ENCODE measurements around the gene TMEM260.

The TMEM260 gene

GRCh38 chr14:56581041-56581727 is 1.6 kb downstream of the TMEM260 start:
- Histone ChIP-seq H3K4me1 (ENCODE audit: insufficient read depth, poor library complexity, severe bottlenecking) (peaks cover 42% of the 10 kb centered on the region), H3K27ac (ENCODE audit: poor library complexity, severe bottlenecking) (no peak overlapping the region), H3K27me3 (ENCODE audit: insufficient read depth, poor library complexity, severe bottlenecking) (no peaks in the 10 kb centered on the region), H3K36me3 (ENCODE audit: low read depth) (peaks cover 7% of the 10 kb centered on the region), H3K4me3 (ENCODE audit: severe bottlenecking) (peak overlapping the region; percentile 98), H3K9me3 (ENCODE audit: severe bottlenecking) (no peaks in the 10 kb centered on the region)
- TF ChIP-seq CTCF (IDR thresholded peaks at IDR 0.05; ENCODE audit: poor library complexity, severe bottlenecking), result no peak
- ATAC-seq (ENCODE audit: low read depth), result no peak
- no peak for DNase-seq (ENCODE audit: low spot score)

- DNase-seq (ENCODE audit: low spot score) (no peak), ATAC-seq (ENCODE audit: low read depth) (peak; percentile 70)
- Histone ChIP-seq H3K27ac (ENCODE audit: poor library complexity, severe bottlenecking) (peak overlapping the region; percentile 24), H3K4me1 (ENCODE audit: insufficient read depth, poor library complexity, severe bottlenecking) (peaks cover 42% of the 10 kb centered on the region), H3K4me3 (ENCODE audit: severe bottlenecking) (no peak overlapping the region), H3K36me3 (ENCODE audit: low read depth) (peaks cover 50% of the 10 kb centered on the region), H3K27me3 (ENCODE audit: insufficient read depth, poor library complexity, severe bottlenecking) (no peaks in the 10 kb centered on the region), H3K9me3 (ENCODE audit: severe bottlenecking) (no peaks in the 10 kb centered on the region)
- peak; percentile 14 for TF ChIP-seq CTCF (IDR thresholded peaks at IDR 0.05; ENCODE audit: poor library complexity, severe bottlenecking)
Measured at GRCh38 chr14:56585461-56586084, 6.0 kb downstream of the TMEM260 start.

GRCh38 chr14:56587701-56588100 is 8.1 kb downstream of the TMEM260 start:
- no peak overlapping the region for H3K27ac ChIP-seq (ENCODE audit: poor library complexity, severe bottlenecking)
- TF ChIP-seq CTCF (IDR thresholded peaks at IDR 0.05; ENCODE audit: poor library complexity, severe bottlenecking), result no peak
- no peak overlapping the region for H3K4me3 ChIP-seq (ENCODE audit: severe bottlenecking)
- DNase-seq (ENCODE audit: low spot score) (no peak), ATAC-seq (ENCODE audit: low read depth) (no peak)
- no peaks in the 10 kb centered on the region for H3K27me3 ChIP-seq (ENCODE audit: insufficient read depth, poor library complexity, severe bottlenecking)
- peaks cover 29% of the 10 kb centered on the region for H3K4me1 ChIP-seq (ENCODE audit: insufficient read depth, poor library complexity, severe bottlenecking)
- peaks cover 58% of the 10 kb centered on the region for H3K36me3 ChIP-seq (ENCODE audit: low read depth)
- no peaks in the 10 kb centered on the region for H3K9me3 ChIP-seq (ENCODE audit: severe bottlenecking)

- Histone ChIP-seq H3K4me1 (ENCODE audit: insufficient read depth, poor library complexity, severe bottlenecking) (peaks cover 4% of the 10 kb centered on the region), H3K27me3 (ENCODE audit: insufficient read depth, poor library complexity, severe bottlenecking) (no peaks in the 10 kb centered on the region), H3K27ac (ENCODE audit: poor library complexity, severe bottlenecking) (no peak overlapping the region), H3K36me3 (ENCODE audit: low read depth) (peaks cover 74% of the 10 kb centered on the region), H3K9me3 (ENCODE audit: severe bottlenecking) (no peaks in the 10 kb centered on the region), H3K4me3 (ENCODE audit: severe bottlenecking) (no peak overlapping the region)
- no peak for ATAC-seq (ENCODE audit: low read depth)
- no peak for TF ChIP-seq CTCF (IDR thresholded peaks at IDR 0.05; ENCODE audit: poor library complexity, severe bottlenecking)
- DNase-seq (ENCODE audit: low spot score), result no peak
Measured at GRCh38 chr14:56590535-56590960, 10.9 kb downstream of the TMEM260 start.
